ENCODE data around the gene ADCY7. TPM values are rescaled to one million over a fixed set of nuclear protein-coding genes. Genes with fewer than 3 reads are reported as not detected.

Gene ADCY7
- total RNA-seq, 3 donors from 2014 or later (not counting 1 experiment from before 2014, with no cell fraction given): 479 to 591 (median 512) TPM

- peak overlapping the region; percentile 88 for H3K4me3 Mint-ChIP-seq
Measured at GRCh38 chr16:50270510-50271147, 4.3 kb downstream of the ADCY7 start.

GRCh38 chr16:50271148-50272041 lies 5.0 kb downstream of the ADCY7 start:
- no peaks in the 10 kb centered on the region for H3K9me3 Mint-ChIP-seq
- H3K4me3 Mint-ChIP-seq: peak overlapping the region; percentile 67
- peak overlapping the region; percentile 91 to 99 for H3K27ac Mint-ChIP-seq
- H3K4me1 ChIP-seq (ENCODE audit: control insufficient read depth, insufficient read depth, low read length): peaks cover 95% of the 10 kb centered on the region
- no peaks in the 10 kb centered on the region for H3K27me3 Mint-ChIP-seq (ENCODE audit: low read depth in 2 of 2)
- no peaks in the 10 kb centered on the region for H3K36me3 Mint-ChIP-seq
- 74% methylated on average over 14 of the region's 15 CpGs for WGBS (ENCODE audit: insufficient coverage)
- DNase-seq: no peak
- H3K27ac ChIP-seq (ENCODE audit: low read length): peak overlapping the region; percentile 93
- TF ChIP-seq, protein P1, sequence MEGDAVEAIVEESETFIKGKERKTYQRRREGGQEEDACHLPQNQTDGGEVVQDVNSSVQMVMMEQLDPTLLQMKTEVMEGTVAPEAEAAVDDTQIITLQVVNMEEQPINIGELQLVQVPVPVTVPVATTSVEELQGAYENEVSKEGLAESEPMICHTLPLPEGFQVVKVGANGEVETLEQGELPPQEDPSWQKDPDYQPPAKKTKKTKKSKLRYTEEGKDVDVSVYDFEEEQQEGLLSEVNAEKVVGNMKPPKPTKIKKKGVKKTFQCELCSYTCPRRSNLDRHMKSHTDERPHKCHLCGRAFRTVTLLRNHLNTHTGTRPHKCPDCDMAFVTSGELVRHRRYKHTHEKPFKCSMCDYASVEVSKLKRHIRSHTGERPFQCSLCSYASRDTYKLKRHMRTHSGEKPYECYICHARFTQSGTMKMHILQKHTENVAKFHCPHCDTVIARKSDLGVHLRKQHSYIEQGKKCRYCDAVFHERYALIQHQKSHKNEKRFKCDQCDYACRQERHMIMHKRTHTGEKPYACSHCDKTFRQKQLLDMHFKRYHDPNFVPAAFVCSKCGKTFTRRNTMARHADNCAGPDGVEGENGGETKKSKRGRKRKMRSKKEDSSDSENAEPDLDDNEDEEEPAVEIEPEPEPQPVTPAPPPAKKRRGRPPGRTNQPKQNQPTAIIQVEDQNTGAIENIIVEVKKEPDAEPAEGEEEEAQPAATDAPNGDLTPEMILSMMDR (IDR thresholded peaks at IDR 0.05): no peak
- H3K9me3 ChIP-seq (ENCODE audit: control insufficient read depth, insufficient read depth, low read length): no peaks in the 10 kb centered on the region
- H3K4me3 ChIP-seq (ENCODE audit: low read length): no peak overlapping the region
- peaks cover 12% of the 10 kb centered on the region for H3K36me3 ChIP-seq (ENCODE audit: control insufficient read depth, insufficient read depth, low read length)
- intact Hi-C loops (cut with micrococcal nuclease): no loop called here
- H3K27me3 ChIP-seq (ENCODE audit: control insufficient read depth, insufficient read depth, low read length): no peaks in the 10 kb centered on the region
- peaks cover 76 to 89% of the 10 kb centered on the region in 2 donors for H3K4me1 Mint-ChIP-seq
- no peak for ATAC-seq

More at GRCh38 chr16:50270510-50271147, 4.3 kb downstream of the ADCY7 start:
- Mint-ChIP-seq H3K36me3 (no peaks in the 10 kb centered on the region), H3K27ac (peak overlapping the region; percentile 91 to 99), H3K27me3 (ENCODE audit: low read depth in 2 of 2) (no peaks in the 10 kb centered on the region), H3K9me3 (no peaks in the 10 kb centered on the region), H3K4me1 (peaks cover 78 to 95% of the 10 kb centered on the region in 2 donors)
- no peak for ATAC-seq
- intact Hi-C loops (cut with micrococcal nuclease): no loop called here
- no peaks in the 10 kb centered on the region for H3K9me3 ChIP-seq (ENCODE audit: control insufficient read depth, insufficient read depth, low read length)
- 83% methylated on average over 12 of the region's 13 CpGs for WGBS (ENCODE audit: insufficient coverage)
- H3K4me3 ChIP-seq (ENCODE audit: low read length): no peak overlapping the region
- peaks cover 12% of the 10 kb centered on the region for H3K36me3 ChIP-seq (ENCODE audit: control insufficient read depth, insufficient read depth, low read length)
- TF ChIP-seq, protein P1 (IDR thresholded peaks at IDR 0.05): no peak
- peaks cover 94% of the 10 kb centered on the region for H3K4me1 ChIP-seq (ENCODE audit: control insufficient read depth, insufficient read depth, low read length)
- no peak for DNase-seq
- no peaks in the 10 kb centered on the region for H3K27me3 ChIP-seq (ENCODE audit: control insufficient read depth, insufficient read depth, low read length)
- H3K27ac ChIP-seq (ENCODE audit: low read length): peak overlapping the region; percentile 93

DNA sequence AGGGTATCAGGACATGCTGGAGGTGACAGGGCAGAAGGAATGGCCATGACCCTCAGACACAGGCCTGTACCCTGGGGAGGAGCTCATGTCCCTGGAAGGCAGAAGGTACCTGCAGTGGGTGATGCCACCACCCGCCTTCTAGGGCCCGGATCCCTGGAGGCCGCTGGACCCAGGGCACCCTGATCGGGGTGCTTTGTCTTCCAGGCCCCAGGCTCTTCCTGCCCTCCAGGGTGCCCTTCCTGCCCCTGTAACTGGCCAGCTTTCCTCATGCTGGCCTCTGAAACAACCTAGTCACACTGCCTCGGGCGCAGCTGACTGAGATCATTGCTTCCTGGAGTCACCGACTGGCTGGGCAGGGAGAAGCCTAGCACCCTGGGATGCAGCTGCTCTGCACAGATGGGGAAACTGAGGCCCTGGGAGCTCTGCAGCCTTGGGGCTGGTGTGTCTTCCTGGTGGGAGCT lies 5.8 kb downstream of the ADCY7 start:
- Mint-ChIP-seq H3K36me3 (no peaks in the 10 kb centered on the region), H3K27ac (peak overlapping the region; percentile 91 to 99), H3K4me1 (peaks cover 82 to 86% of the 10 kb centered on the region in 2 donors), H3K9me3 (no peaks in the 10 kb centered on the region), H3K27me3 (ENCODE audit: low read depth in 2 of 2) (no peaks in the 10 kb centered on the region), H3K4me3 (peak overlapping the region; percentile 76)
- H3K27ac ChIP-seq (ENCODE audit: low read length): peak overlapping the region; percentile 93
- DNase-seq (no peak), ATAC-seq (no peak)
- TF ChIP-seq, protein P1 (IDR thresholded peaks at IDR 0.05): no peak
- peaks cover 12% of the 10 kb centered on the region for H3K36me3 ChIP-seq (ENCODE audit: control insufficient read depth, insufficient read depth, low read length)
- 44% methylated on average over 7 of the region's 7 CpGs for WGBS (ENCODE audit: insufficient coverage)
- H3K4me1 ChIP-seq (ENCODE audit: control insufficient read depth, insufficient read depth, low read length): peaks cover 97% of the 10 kb centered on the region
- no peaks in the 10 kb centered on the region for H3K9me3 ChIP-seq (ENCODE audit: control insufficient read depth, insufficient read depth, low read length)
- no peaks in the 10 kb centered on the region for H3K27me3 ChIP-seq (ENCODE audit: control insufficient read depth, insufficient read depth, low read length)
- intact Hi-C loops (cut with micrococcal nuclease): no loop called here
- no peak overlapping the region for H3K4me3 ChIP-seq (ENCODE audit: low read length)

All from natural killer cell (primary cell).